IPS DF 6.9 (cell line): ENCODE results near the gene DCAF11.

Source experiments
- DNase-seq: peaks from one replicate; pipeline ENCODE4 v3.0.0-alpha.2; 2013; ENCODE audit warnings: low read depth, low spot score
- H3K27ac ChIP-seq: one replicate; pipeline ENCODE4 v1.5.1; 2013; ENCODE audit warnings: low read length, control low read depth
- H3K27me3 ChIP-seq: 2 replicates; pipeline ENCODE4 v1.6.1; 2013; ENCODE audit warnings: mild to moderate bottlenecking, low read length; ENCODE audit not compliant: control insufficient read depth, insufficient read depth
- H3K36me3 ChIP-seq: 2 replicates; pipeline ENCODE4 v1.6.1; 2013; ENCODE audit warnings: low read length; ENCODE audit not compliant: control insufficient read depth, insufficient read depth
- H3K4me1 ChIP-seq: 2 replicates; pipeline ENCODE4 v1.6.1; 2013; ENCODE audit warnings: low read length; ENCODE audit not compliant: control insufficient read depth, insufficient read depth
- H3K4me3 ChIP-seq: 2 replicates; pipeline ENCODE4 v1.5.1; 2013; ENCODE audit warnings: mild to moderate bottlenecking, low read length
- H3K9me3 ChIP-seq: 2 replicates; pipeline ENCODE4 v1.6.1; 2013; ENCODE audit warnings: low read length, inconsistent platforms; ENCODE audit not compliant: control insufficient read depth, insufficient read depth
- WGBS: extraction: QIAGEN DNeasy Blood & Tissue Kit; methylation state at CpG from one replicate; pipeline ENCODE4 v1.1.7; 2013; ENCODE audit warnings: mixed read lengths, missing lambda C conversion rate; ENCODE audit not compliant: insufficient read length, insufficient coverage; 5-methylcytosine and 5-hydroxymethylcytosine counted together

DCAF11 gene

GRCh38 chr14:24135584-24135833, 20.9 kb downstream of the DCAF11 start:
- H3K9me3 ChIP-seq: no peaks in the 10 kb centered on the region
- peaks cover 5% of the 10 kb centered on the region for H3K4me1 ChIP-seq
- no peak for DNase-seq
- H3K4me3 ChIP-seq: peak overlapping the region; percentile 89; the same call in 1 of the 2 replicates
- WGBS: no CpG with 5 or more reads among the region's 9 CpGs
- H3K27ac ChIP-seq: no peak overlapping the region
- H3K27me3 ChIP-seq: no peaks in the 10 kb centered on the region
- H3K36me3 ChIP-seq: peaks cover 3% of the 10 kb centered on the region

- peak within 1 kb of the TSS; percentile 89 for H3K4me3 ChIP-seq
- H3K27ac ChIP-seq: no peak within 1 kb of the TSS
- no peaks in the 10 kb centered on the region for H3K9me3 ChIP-seq
- peaks cover 5% of the 10 kb centered on the region for H3K4me1 ChIP-seq
- no peaks in the 10 kb centered on the region for H3K27me3 ChIP-seq
- no CpG with 5 or more reads among the region's 75 CpGs for WGBS
- no peak for DNase-seq
- H3K36me3 ChIP-seq: peaks cover 3% of the 10 kb centered on the region
Observed at GRCh38 chr14:24135834-24136683, 21.5 kb downstream of the DCAF11 start, which contains the start of gene PSME1. Gene PSME1 (plus strand): TSS chr14:24136194. CDS start chr14:24136263, 69 bp downstream.

- Histone ChIP-seq H3K27me3 (no peaks in the 10 kb centered on the region), H3K36me3 (peaks cover 3% of the 10 kb centered on the region), H3K4me3 (peak overlapping the region; percentile 89; the same call in 1 of the 2 replicates), H3K9me3 (no peaks in the 10 kb centered on the region), H3K27ac (no peak overlapping the region), H3K4me1 (peaks cover 5% of the 10 kb centered on the region)
- WGBS: no CpG with 5 or more reads among the region's 13 CpGs
- DNase-seq: no peak
Observed at GRCh38 chr14:24136684-24137528, 22.3 kb downstream of the DCAF11 start.

GRCh38 chr14:24137529-24138395, 23.2 kb downstream of the DCAF11 start:
- Histone ChIP-seq H3K36me3 (peaks cover 3% of the 10 kb centered on the region), H3K9me3 (no peaks in the 10 kb centered on the region), H3K4me1 (peaks cover 5% of the 10 kb centered on the region), H3K27ac (no peak overlapping the region), H3K27me3 (no peaks in the 10 kb centered on the region), H3K4me3 (no peak overlapping the region)
- no CpG with 5 or more reads among the region's 8 CpGs for WGBS
- DNase-seq: no peak

GRCh38 chr14:24138396-24139271, 24.1 kb downstream of the DCAF11 start:
- no peak for DNase-seq
- H3K9me3 ChIP-seq: no peaks in the 10 kb centered on the region
- no peak overlapping the region for H3K4me3 ChIP-seq
- H3K27me3 ChIP-seq: no peaks in the 10 kb centered on the region
- H3K27ac ChIP-seq: no peak overlapping the region
- no CpG with 5 or more reads among the region's 13 CpGs for WGBS
- peaks cover 3% of the 10 kb centered on the region for H3K36me3 ChIP-seq
- H3K4me1 ChIP-seq: peaks cover 5% of the 10 kb centered on the region

- DNase-seq: no peak
- no peak overlapping the region for H3K4me3 ChIP-seq
- no CpG with 5 or more reads among the region's 9 CpGs for WGBS
- no peaks in the 10 kb centered on the region for H3K9me3 ChIP-seq
- no peak overlapping the region for H3K27ac ChIP-seq
- peaks cover 5% of the 10 kb centered on the region for H3K4me1 ChIP-seq
- peaks cover 3% of the 10 kb centered on the region for H3K36me3 ChIP-seq
- no peaks in the 10 kb centered on the region for H3K27me3 ChIP-seq
Observed at GRCh38 chr14:24139272-24139934, 24.8 kb downstream of the DCAF11 start.

GRCh38 chr14:24141097-24141880, 26.7 kb downstream of the DCAF11 start, which contains the start of gene EMC9:
Gene EMC9 (minus strand): TSS chr14:24141591. CDS start chr14:24141304, 287 bp downstream.
- Histone ChIP-seq H3K4me1 (peaks cover 3% of the 10 kb centered on the region; the same call in 1 of the 2 replicates), H3K27ac (no peak within 1 kb of the TSS), H3K27me3 (no peaks in the 10 kb centered on the region), H3K4me3 (peak within 1 kb of the TSS; percentile 71), H3K36me3 (peaks cover 3% of the 10 kb centered on the region), H3K9me3 (no peaks in the 10 kb centered on the region)
- no CpG with 5 or more reads among the region's 65 CpGs for WGBS
- peak; percentile 99 for DNase-seq

GRCh38 chr14:24143511-24143910, 28.9 kb downstream of the DCAF11 start:
- DNase-seq: no peak
- Histone ChIP-seq H3K27ac (no peak overlapping the region), H3K4me1 (no peaks in the 10 kb centered on the region), H3K9me3 (no peaks in the 10 kb centered on the region), H3K4me3 (no peak overlapping the region), H3K27me3 (no peaks in the 10 kb centered on the region), H3K36me3 (peaks cover under 1% of the 10 kb centered on the region)
- WGBS: no CpG with 5 or more reads among the region's 2 CpGs
